ENCODE data around the gene DNMT3A.

DNMT3A gene

GRCh38 chr2:25341753-25342371, at the start of gene DNMT3A:
DNMT3A (minus strand) TSS chr2:25341925; CDS start chr2:25313984, 27,941 bp downstream.
- peak; percentile 61 for DNase-seq

- no peak for DNase-seq
Measured at GRCh38 chr2:25389161-25389560, 47.4 kb upstream of the DNMT3A start.

GRCh38 chr2:25388491-25388890, 46.8 kb upstream of the DNMT3A start:
- no peak for DNase-seq

- no peak for DNase-seq
Measured at GRCh38 chr2:25387876-25388449, 46.2 kb upstream of the DNMT3A start.

- no peak for DNase-seq
Measured at GRCh38 chr2:25386971-25387875, 45.5 kb upstream of the DNMT3A start.

GRCh38 chr2:25385910-25386309, 44.2 kb upstream of the DNMT3A start:
- no peak for DNase-seq

GRCh38 chr2:25383806-25384205, 42.1 kb upstream of the DNMT3A start:
- no peak for DNase-seq

- DNase-seq: no peak
Measured at GRCh38 chr2:25381502-25381901, 39.8 kb upstream of the DNMT3A start.

GRCh38 chr2:25380586-25381375, 39.1 kb upstream of the DNMT3A start:
- DNase-seq: no peak

GRCh38 chr2:25380023-25380422, 38.3 kb upstream of the DNMT3A start:
- DNase-seq: no peak

- DNase-seq: no peak
Measured at GRCh38 chr2:25379535-25379934, 37.8 kb upstream of the DNMT3A start.

GRCh38 chr2:25378731-25379490, 37.2 kb upstream of the DNMT3A start:
- no peak for DNase-seq

- DNase-seq: no peak
Measured at GRCh38 chr2:25377822-25378421, 36.2 kb upstream of the DNMT3A start.

GRCh38 chr2:25376750-25377621, 35.3 kb upstream of the DNMT3A start:
- peak; percentile 71 for DNase-seq

- DNase-seq: no peak
Measured at GRCh38 chr2:25375989-25376545, 34.3 kb upstream of the DNMT3A start.

- DNase-seq: no peak
Measured at GRCh38 chr2:25375371-25375988, 33.8 kb upstream of the DNMT3A start.

- no peak for DNase-seq
Measured at GRCh38 chr2:25374827-25375226, 33.1 kb upstream of the DNMT3A start.

- DNase-seq: no peak
Measured at GRCh38 chr2:25374411-25374810, 32.7 kb upstream of the DNMT3A start.

- DNase-seq: no peak
Measured at GRCh38 chr2:25373269-25373981, 31.7 kb upstream of the DNMT3A start.
